Cerebellar cortex (tissue), 1 donor: ENCODE data around the gene ACKR1.

Experiments used
- DNase-seq: peaks from one replicate; pipeline ENCODE4 v3.0.0-alpha.2; 2015; ENCODE audit warnings: low spot score

The ACKR1 gene

GRCh38 chr1:159187647-159188374, 16.9 kb upstream of the ACKR1 start:
- DNase-seq = no peak

GRCh38 chr1:159188375-159188788, 16.3 kb upstream of the ACKR1 start:
- peak; percentile 63 for DNase-seq

GRCh38 chr1:159190441-159190840, 14.2 kb upstream of the ACKR1 start:
- DNase-seq = no peak

- DNase-seq = no peak
Observed at GRCh38 chr1:159196543-159196942, 8.1 kb upstream of the ACKR1 start.

- DNase-seq = peak; percentile 92
Observed at GRCh38 chr1:159197561-159198557, 6.8 kb upstream of the ACKR1 start.

GRCh38 chr1:159199901-159200300, 4.8 kb upstream of the ACKR1 start:
- no peak for DNase-seq

- no peak for DNase-seq
Observed at GRCh38 chr1:159200769-159201168, 3.9 kb upstream of the ACKR1 start.

GRCh38 chr1:159201642-159202041, 3.0 kb upstream of the ACKR1 start:
- no peak for DNase-seq

- DNase-seq = no peak
Observed at GRCh38 chr1:159203610-159204009, 1.1 kb upstream of the ACKR1 start.

GRCh38 chr1:159205225-159205624, 550 bp downstream of the ACKR1 start:
- no peak for DNase-seq

GRCh38 chr1:159206110-159206509, 1.4 kb downstream of the ACKR1 start:
- no peak for DNase-seq

GRCh38 chr1:159207080-159207479, 2.4 kb downstream of the ACKR1 start:
- DNase-seq = no peak

GRCh38 chr1:159207774-159208173, 3.1 kb downstream of the ACKR1 start:
- DNase-seq = peak; percentile 95

GRCh38 chr1:159208175-159208825, 3.6 kb downstream of the ACKR1 start:
- DNase-seq = no peak

GRCh38 chr1:159209061-159209460, 4.4 kb downstream of the ACKR1 start:
- no peak for DNase-seq

GRCh38 chr1:159211331-159212136, 6.9 kb downstream of the ACKR1 start:
- peak; percentile 75 for DNase-seq

GRCh38 chr1:159212596-159212995, 7.9 kb downstream of the ACKR1 start:
- DNase-seq = no peak

GRCh38 chr1:159214149-159214760, 9.6 kb downstream of the ACKR1 start:
- DNase-seq = peak; percentile 86

GRCh38 chr1:159218649-159219636, 14.3 kb downstream of the ACKR1 start:
- DNase-seq = no peak
